Fibroblast of skin of left biceps (primary cell): ENCODE data around the gene RPL28.

Experiments
- DNase-seq, 2 experiments: peaks; one replicate each; pipeline ENCODE4 v3.0.0-alpha.2; 2013; ENCODE audit warnings: low read depth in 2 of 2

The RPL28 gene

GRCh38 chr19:55373306-55373992, 12.3 kb upstream of the RPL28 start:
- DNase-seq: no peak

- DNase-seq: no peak
Observed at GRCh38 chr19:55373993-55374757, 11.6 kb upstream of the RPL28 start.

GRCh38 chr19:55376241-55376933, 9.3 kb upstream of the RPL28 start, which contains the start of gene TMEM190:
Gene TMEM190, plus strand, starts transcription at chr19:55376826. Its CDS starts 28 bp downstream, at chr19:55376854.
- no peak for DNase-seq

- DNase-seq: no peak
Observed at GRCh38 chr19:55377356-55378131, 8.2 kb upstream of the RPL28 start.

- no peak for DNase-seq
Observed at GRCh38 chr19:55379174-55379573, 6.6 kb upstream of the RPL28 start.

- DNase-seq: no peak
Observed at GRCh38 chr19:55382013-55382412, 3.7 kb upstream of the RPL28 start.

- DNase-seq: no peak
Observed at GRCh38 chr19:55382522-55383054, 3.1 kb upstream of the RPL28 start.

- DNase-seq: peak in 1 of 2 experiments; percentile 21
Observed at GRCh38 chr19:55383279-55384130, 2.2 kb upstream of the RPL28 start.

- no peak for DNase-seq
Observed at GRCh38 chr19:55384131-55384919, 1.4 kb upstream of the RPL28 start, which contains the start of gene TMEM238. Gene TMEM238, minus strand, starts transcription at chr19:55384292. Its CDS starts 33 bp downstream, at chr19:55384259.

- DNase-seq: peak; percentile 85
Observed at GRCh38 chr19:55384920-55385723, 610 bp upstream of the RPL28 start.

- no peak for DNase-seq
Observed at GRCh38 chr19:55386493-55386971, 800 bp downstream of the RPL28 start.

- no peak for DNase-seq
Observed at GRCh38 chr19:55387736-55388497, 2.2 kb downstream of the RPL28 start.

GRCh38 chr19:55389386-55390317, 3.9 kb downstream of the RPL28 start:
- no peak for DNase-seq

- no peak for DNase-seq
Observed at GRCh38 chr19:55390461-55390880, 4.7 kb downstream of the RPL28 start.

GRCh38 chr19:55391191-55391670, 5.5 kb downstream of the RPL28 start:
- DNase-seq: no peak
